NCI-H82 treated with DMSO at 0.1 percent for 48 hours (cell line): ENCODE results near the gene G3BP1.
"Not testable (repeated sequence)": the region's sequence is repeated elsewhere in the genome, so short reads cannot be mapped to it uniquely, and the experiment has no call there.

Experiments
- DNase-seq: peaks from one replicate; lab custom pipeline; 2025; ENCODE audit not compliant: unreplicated experiment; lab: John Stamatoyannopoulos, UW

The G3BP1 gene

DNA sequence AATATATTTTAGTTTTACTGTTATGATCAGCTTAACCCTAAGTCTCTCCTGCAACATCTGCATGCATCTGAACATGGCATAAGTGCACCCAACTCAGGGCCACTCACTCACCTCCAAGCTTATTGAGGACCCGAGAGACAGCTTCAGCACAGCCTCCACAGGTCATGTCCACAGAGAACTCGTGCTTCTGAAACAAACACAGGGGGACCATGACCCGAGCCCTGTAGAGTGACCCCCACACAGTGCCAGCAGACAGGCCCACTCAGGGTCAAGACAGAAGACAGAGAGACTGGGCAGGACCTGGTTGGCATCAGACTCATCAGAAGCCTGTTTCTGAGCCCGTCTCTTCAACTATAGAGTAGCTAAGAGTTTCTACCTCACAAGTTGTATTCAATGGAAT, 20.2 kb upstream of the G3BP1 start:
- no peak for DNase-seq

DNA sequence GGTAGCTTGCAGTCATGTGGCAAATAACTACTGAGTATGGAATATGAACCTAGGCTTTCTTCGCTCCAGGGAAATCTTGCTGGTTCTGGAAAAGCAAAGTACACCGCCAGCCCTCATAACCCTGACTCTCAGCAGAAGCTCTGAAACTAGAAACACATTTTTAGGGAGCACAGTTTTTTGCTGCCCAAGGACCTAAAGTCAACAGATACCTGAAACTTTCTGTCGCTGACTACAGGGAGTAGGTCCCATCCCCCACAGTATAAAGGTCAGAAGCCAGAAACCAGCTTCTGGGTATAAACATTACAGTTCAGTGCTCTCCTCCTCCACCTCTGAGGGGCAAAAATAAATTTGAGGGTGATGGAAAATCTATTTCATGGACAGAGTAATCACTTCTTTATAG, 16.4 kb upstream of the G3BP1 start:
- DNase-seq = no peak

DNA sequence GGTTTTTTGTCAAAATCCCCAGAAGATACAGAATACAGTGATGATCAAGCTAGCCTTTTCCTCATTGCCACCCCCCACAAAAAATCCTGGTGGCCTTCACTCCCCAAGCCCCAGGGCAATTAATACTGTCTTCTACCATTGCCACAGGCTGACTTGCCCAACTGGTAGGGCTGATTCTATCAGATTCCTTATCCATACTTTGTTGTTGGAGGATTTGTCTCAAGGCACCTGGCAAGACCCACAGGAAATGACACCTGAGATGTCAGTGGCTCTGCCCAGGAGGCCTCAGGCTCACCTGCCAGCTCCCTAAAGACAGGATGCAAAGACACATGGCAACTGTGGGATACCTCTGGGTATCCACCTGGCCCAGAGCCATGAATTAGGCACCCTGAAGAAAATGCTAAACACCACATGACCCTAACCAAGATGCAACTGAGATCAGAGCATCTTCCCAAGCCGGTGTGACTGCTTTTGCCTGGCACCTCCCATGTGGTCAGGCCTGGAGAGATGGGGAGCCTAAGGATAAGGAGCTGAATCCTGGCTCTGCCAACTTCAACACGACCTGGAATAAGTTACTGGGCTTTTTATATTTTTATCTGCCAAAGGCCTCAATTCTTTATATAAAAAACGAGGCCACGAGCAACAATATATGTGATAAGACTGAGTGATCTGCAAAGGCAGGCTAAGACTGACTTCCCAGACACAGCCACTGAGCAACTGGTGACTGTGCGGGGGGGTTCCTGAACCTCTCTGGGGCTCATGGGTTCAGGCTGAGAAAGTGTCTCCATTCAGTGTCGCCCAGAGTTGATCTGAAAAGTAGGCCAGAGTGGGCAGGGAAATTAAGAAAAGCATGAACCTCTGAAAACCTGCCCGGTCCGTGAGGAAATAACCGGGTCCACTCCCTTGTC, 14.3 kb upstream of the G3BP1 start:
- no peak for DNase-seq

DNA sequence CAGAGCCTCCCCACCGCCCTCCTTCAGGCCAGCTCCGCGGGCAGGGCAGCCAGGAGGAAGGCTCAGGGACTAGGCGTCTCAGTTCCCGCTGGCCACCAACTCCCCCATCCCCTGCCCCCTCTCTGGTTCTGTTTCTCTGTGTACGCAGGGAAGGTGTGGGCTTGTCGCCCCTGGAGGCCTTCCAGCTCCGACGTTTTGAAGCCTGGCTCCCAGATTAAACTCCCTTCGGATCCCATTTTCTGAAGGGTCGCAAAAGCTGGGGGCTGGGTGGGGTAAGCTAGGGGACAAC, 13.7 kb upstream of the G3BP1 start:
- DNase-seq = no peak

DNA sequence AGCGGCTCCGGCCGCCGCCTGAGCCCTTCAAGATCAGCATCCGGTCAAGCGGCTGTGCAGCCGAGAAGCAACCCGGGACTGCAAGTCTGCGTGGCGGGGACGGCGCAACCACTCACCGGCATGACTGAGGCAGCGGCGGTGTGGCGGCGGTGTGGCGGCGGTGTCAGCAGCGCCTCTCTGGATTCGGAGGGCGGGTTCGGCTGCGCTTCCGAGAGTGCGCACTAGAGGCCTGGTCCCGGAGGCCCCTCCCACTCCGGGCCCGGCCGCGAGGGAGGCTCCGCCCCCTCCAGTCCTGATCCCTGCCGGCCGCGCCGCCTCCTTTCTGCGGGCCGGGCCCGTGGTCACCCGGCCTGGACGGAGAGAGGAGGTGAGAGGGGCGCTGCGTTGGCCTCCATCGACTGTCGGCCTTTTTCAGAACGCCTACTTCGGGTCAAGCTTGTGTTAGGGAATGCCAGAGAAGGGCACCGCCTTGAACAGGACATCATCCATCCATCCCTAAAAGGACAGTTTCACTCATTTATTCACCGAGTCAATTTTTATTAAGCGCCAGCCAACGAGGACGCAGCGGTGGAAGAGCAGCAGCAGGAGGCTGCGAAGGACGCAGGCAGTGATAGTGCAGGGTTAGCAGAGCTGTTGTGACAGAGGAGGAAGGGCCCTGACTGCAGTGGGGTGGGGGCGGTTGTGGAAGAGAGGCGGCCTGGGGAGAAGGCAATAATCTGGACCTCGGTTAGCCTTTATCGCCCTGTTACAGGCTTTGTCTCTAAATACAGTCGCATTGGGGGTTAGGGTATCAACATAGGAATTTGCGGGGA, 13.1 kb upstream of the G3BP1 start, which contains the start of gene ATOX1:
TSS of gene ATOX1 (minus strand) at position 202 of the 812 bp plus-strand sequence. CDS start at position 122, 80 bp downstream.
- peak; percentile 56 for DNase-seq

DNA sequence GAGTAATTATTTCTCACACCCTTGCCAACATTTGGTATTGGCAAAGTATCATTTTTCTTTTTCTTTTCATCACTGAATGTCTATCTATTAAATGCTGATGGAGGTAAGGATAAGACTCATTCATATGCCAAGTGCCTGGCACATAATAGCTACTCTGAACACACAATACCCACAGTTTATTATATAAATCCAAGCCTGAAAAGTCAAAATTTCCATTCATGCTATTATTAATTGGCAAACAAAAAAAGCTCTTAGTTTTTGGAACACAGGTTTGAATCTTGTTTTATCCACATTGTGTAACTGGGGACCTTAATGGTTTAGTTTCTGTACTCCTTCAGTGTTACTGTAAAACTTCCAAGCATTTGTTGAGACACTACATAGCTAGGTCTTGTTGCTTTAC, 7.0 kb upstream of the G3BP1 start:
- DNase-seq = no peak

DNA sequence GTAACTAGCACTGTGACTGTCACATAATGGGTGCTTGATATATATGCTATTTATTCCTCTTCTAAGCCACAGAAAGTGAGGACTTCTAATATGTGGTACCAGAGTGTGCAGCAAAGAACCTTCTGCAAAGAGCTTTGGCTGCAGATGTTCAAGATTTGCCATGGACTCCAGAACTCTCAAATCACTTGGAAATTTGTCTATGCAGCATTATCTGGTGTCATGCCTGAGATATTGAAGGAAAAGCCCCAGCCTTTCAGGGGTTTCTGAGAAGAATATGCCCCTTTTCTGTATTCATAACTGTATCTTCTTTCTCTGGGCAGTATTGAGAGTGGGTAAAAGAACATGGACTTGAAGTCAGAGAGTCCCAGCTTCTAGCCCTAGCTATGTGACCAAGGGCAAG, 4.8 kb upstream of the G3BP1 start:
- no peak for DNase-seq

DNA sequence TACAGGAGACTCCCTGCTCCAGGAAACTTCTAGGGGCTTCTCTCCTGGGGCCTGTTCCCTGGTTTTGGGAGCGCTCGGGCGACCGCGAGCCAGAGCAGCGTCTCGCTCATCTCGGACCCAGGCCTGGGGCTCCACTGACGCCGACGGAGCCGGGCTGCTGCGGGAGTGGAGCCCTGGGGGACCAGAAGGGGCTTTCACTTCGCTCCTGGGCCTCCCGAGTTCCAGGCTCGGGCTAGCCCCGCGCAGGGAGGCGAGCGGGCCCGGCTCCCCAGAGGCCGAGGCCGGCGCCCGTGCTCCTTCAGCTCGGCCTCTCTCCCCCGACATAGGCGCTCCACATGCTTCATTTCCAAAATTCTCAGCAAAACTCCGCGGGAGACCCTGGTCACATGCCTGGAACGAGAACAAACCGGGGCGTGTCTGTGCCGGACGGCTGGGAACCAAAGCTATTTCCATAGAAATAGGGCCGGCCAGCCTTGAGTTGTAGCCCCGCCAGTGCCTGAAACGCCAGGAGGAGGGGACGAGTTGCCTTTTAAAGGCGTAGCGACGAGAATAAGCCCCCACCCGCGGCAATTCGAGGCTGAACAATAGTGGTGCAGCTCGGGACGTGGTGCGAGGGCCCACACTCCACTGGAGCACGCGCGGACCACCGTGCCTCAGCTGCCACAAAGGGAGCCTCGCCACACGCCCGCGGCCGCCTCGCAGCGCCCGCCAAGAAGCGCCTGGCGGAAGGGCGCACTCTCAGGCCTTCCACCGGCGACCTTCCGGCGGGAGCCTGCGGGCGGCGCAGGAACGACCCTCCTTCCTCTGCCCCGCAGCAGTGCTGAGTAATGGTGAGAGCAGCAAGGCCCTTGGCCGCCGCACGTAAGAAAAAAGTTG, 1.1 kb upstream of the G3BP1 start:
- no peak for DNase-seq

DNA sequence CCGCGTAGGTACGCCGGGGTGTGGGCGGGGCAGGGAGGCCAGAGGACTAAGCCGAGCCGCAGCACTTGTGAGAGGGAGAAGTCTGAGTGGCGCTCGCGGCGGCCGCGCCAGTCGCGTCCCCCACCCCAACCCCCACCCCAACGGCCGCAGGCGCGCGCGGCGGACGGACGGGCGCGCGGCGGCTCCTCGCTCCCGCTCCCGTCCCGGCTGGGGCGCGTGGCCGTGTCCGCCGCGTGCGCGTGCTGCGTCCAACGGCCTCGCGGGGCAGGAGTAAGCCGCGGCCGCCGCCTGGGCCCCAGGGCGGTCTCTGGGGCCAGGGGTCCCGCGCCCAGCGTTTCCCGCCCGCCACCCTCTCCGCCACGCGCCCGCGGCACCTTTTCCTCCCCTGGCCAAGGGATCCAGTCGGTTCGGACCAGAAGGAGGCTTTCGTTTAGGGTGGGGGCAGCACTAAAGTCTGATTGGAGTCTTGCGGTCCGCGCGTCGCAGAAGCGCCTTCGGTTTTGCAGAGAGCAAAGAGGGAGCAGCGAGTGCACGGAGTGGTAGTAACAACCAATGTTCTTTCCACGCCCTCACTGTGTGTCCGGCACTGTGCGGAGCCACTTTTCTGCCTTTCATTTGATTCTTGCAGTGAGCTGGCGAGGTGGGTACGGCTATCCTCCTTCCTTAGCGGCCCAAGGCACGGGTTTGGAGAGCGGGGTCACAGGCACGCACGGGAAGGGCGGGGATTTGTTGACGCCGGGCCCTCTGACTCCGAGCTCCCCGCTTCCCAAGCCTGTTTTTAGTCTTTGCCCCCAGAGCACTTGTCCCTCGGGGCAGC, 483 bp downstream of the G3BP1 start:
- no peak for DNase-seq

DNA sequence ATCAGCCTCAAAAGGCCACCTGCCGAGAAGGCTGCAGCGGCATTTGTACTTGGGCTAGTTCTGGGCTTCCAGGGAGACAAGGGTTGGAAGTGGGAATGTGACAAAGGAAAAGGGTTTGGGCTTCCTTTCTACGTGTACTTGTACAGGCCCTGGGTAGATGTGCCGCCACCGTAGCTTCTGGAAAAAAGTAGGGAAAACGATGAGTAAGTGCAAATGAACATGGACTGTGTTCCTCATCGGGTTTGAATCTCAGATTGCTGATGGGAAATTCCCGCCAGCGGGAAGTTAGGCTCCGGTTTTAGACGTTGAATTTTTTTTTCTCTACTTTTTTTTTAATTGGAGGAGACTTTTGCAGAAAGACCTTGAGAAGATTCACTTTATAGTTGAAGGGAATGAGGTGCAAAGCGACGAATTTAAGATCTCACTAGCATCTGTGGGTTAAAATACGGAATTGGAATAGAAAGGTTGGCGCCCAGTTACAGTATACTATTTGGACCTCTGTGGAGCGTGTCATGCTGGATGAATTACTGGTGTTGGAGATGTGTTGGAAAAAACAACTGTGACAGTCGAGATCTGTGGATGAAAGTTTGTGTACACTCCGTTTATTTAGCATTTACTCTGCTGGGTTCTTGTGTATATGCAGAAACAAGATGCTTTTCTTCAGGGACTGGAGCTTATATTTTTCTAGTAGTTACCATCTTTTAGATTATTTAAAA, 1.2 kb downstream of the G3BP1 start:
- no peak for DNase-seq

DNA sequence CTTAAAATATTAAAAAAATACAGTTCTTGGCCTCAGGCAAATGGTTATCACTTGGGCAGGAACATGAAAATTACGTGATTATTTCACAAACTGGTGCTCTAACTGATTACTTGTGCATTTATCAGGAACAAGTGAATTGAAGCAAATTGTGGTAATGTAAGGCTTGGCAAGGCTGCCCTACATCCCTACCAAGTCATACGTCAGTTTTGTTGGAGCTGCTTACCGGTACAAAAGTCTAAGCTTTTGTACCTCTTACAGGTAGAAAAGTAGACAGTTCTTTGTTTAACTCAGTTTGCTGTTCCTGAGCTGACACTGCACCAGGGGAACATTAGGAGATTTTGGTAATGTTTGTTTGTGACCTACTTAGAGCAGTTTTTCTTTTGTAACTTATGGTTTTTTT, 2.2 kb downstream of the G3BP1 start:
- no peak for DNase-seq

DNA sequence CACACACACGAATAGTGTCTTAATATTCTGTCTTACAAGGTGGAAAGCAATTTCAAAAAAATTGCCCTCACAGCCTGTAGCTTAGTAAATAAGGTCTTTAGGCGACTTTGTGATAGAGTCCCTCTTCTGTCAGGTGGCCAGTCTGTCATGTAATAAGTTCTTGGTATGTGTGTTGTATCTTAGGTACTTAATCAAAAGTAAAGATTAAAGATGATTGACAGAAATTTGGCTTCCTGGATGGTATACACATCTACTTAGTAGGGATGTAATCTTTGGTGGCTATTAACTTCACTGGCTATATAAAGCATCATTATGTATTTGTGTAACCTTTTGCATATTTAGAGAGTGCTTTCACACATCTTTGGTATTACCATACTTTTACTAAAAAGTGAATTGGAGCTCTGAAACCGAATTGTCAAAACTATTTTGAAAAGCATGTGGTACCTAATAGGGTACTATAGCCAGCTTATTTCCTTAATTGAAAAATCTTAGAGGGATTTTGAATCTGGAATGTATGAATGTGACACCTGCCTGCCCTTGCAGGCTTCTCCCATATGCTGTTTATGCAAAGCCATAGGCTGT, 3.4 kb downstream of the G3BP1 start:
- peak; percentile 46 for DNase-seq

DNA sequence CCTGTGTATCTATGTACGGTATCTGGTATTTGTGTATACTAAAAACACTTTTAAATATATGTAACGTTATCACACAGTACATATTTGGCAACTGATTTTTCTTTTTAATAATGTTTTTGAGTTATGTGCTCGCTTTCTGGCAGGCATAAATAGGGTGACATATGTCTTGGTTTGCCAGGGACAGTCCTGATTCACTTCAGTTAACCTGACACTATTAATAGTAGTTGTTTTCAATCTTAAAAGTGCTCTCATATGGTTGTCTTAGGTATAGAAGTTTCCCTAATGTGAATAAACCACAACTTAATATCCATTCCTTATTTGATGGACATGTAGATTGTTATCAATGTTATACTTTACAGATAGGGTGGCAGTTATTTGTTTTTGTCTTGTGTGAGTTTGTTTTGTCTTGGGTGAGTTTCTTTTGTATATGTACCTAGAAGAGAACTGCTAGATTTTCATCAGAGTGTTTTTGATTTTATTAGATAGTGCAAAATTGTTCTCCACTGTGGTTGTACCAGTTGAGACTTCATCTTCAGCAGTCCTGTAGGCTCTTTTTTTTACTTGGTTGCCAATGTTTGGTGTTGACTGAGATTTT, 7.9 kb downstream of the G3BP1 start:
- DNase-seq = no peak

DNA sequence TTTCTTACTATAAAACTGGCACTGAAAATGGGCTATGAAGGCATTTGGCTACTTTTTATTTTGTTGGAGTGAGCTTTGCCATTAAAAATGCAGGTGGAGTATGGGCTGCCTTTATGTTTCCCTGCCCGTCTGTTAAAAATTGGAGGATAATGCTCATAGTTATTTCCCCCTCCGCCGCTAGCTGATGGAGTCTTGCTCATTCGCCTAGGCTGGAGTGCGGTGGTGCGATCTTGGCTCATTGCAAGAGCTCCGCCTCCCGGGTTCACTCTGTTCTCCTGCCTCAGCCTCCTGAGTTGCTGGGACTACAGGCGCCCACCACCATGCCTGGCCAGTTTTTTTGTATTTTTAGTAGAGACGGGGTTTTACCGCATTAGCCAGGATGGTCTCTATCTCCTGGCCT, 8.6 kb downstream of the G3BP1 start:
- DNase-seq = no peak

DNA sequence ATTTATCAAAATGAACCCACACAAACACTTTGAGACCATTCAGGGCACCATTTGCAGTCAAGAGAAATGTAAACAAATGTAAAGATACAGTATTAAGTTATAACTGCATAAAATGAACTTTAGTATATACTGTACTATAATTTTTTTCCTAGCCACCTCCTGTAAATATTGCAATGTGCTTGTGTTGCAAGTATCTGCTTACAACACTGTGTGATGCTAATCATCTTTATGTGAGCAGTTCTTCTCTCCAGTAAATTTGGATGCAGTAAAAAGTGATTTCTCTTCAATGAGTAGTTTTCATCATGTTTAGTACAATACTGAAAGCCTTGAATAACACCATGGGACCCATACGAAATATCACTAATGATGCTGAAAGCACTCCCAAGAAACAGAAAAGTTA, 9.4 kb downstream of the G3BP1 start:
- DNase-seq = no peak

DNA sequence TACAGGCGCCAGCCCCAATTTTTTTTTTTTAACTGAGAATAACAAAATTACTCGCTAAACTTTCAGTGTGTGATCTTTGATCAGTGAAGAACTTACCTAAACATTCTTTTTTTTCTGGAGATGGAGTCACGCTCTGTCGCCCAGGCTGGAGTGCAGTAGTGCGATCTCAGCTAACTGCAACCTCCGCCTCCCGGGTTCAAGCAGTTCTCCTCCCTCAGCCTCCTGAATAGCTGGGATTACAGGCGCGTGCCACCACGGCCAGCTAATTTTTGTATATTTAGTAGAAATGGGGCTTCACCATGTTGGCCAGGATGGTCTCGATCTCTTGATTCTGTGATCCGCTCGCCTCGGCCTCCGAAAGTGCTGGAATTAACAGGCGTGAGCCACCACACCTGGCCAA, 11.9 kb downstream of the G3BP1 start:
- DNase-seq = not testable (repeated sequence)

DNA sequence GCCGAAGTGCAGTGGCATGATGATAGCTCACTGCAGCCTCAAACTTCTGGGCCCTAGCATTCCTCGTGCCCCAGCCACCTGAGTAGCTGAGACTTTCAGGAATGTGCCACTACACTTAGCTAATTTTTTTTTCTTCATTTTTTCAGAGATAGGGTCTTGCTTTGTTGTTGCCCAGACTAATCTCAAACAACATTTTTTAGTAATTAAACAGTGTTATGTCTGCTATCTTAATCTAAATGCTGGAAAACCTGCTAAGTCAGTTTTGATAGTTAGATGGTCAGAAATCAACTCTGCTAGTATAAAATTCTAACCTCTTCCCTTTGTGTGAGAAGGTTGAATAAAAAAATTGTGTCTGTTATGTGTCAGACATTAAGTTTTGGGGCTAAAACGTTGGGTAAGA, 12.4 kb downstream of the G3BP1 start:
- no peak for DNase-seq

DNA sequence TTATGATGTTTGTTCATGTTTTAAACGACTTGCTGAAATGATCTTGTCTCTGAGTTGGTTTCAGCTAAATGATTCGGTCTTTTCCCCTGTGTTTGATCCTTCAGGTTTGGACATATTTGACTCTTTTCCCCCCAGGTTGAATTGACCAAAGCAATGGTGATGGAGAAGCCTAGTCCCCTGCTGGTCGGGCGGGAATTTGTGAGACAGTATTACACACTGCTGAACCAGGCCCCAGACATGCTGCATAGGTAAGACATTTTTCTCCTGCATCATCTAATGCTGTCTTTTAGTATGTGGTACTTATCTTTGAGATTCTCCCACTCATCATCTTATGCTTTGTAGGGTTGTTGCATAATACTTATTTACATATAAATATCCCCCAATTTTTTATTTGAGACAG, 14.7 kb downstream of the G3BP1 start:
- no peak for DNase-seq

DNA sequence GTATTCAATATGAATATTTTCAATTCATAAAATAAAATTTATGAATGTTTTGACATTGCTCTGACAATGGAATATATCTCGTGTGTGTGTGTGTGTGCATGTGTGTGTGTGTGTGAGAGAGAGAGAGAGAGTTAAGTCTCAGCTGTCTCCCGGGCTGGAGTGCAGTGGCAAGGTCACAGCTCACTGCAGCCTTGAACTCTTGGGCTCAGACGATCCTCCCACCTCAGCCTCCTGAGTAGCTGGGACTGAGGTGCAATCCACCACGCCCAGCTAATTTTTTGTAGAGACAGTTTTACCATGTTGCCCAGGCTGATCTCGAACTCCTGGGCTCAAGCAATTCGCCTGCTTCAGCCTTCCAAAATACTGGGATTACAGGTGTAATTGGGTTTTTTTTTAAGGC, 16.1 kb downstream of the G3BP1 start:
- DNase-seq = no peak
